Endothelial cell of umbilical vein (primary cell): ENCODE measurements around the gene ENAH. TPM values are rescaled to one million over a fixed set of nuclear protein-coding genes. Genes with fewer than 3 reads are reported as not detected.

Source experiments
- BruUV-seq: library from RNA; stranded (reverse); fragments of 400-500 nt; replicated peaks from 2 replicates; lab custom pipeline; 2021; lab: Mats Ljungman, UMichigan
- CTCF ChIA-PET: fragments of 300-600, 350-600 bp; sonication (Branson Sonifier 250); formaldehyde crosslinking; loops from one replicate; lab custom pipeline; 2021; ENCODE audit warnings: antibody characterized with exemption, inconsistent platforms; lab: Charles Lee
- POLR2A ChIA-PET: fragments of 300-600, 350-600 bp; sonication (Branson Sonifier 250); formaldehyde crosslinking; loops from one replicate; lab custom pipeline; 2021; ENCODE audit warnings: antibody characterized with exemption, inconsistent platforms; lab: Charles Lee
- DNase-seq: peaks from one replicate; pipeline ENCODE4 v3.0.0-alpha.2; 2011; ENCODE audit warnings: low read depth, low spot score
- FAIRE-seq: peaks from 2 replicates; lab custom pipeline; 2011; peaks lifted over from hg19 to GRCh38; lab: Jason Lieb, UNC
- H2AFZ ChIP-seq: 2 replicates; pipeline ENCODE4 v1.6.0; 2012; ENCODE audit warnings: low read depth, low read length, control low read depth, inconsistent platforms
- H3K27ac ChIP-seq: 2 replicates; pipeline ENCODE4 v1.5.1; 2011; ENCODE audit warnings: low read depth, mild to moderate bottlenecking, control low read depth, low read length, moderate library complexity; ENCODE audit not compliant: insufficient read depth
- H3K27me3 ChIP-seq, 2 experiments: 2 replicates each; pipeline versions ENCODE4 v1.6.0 to v1.6.1; 2011; ENCODE audit warnings: low read length in 2 of 2, mixed read lengths in 1 of 2; ENCODE audit not compliant: control insufficient read depth in 2 of 2, insufficient read depth in 2 of 2
- H3K36me3 ChIP-seq, 2 experiments: 2 replicates in 1 of 2; 3 replicates in 1 of 2; pipeline ENCODE4 v1.5.1; 2011; ENCODE audit warnings: low read length in 2 of 2, mild to moderate bottlenecking in 1 of 2, moderate library complexity in 1 of 2; ENCODE audit not compliant: control insufficient read depth in 2 of 2, insufficient read depth in 2 of 2; ENCODE audit errors: extremely low read depth in 1 of 2
- H3K4me1 ChIP-seq: 3 replicates; pipeline ENCODE4 v1.5.1; 2011; ENCODE audit warnings: mild to moderate bottlenecking, low read length; ENCODE audit not compliant: control insufficient read depth, insufficient read depth; ENCODE audit errors: extremely low read depth
- H3K4me2 ChIP-seq: 2 replicates; pipeline ENCODE4 v1.6.1; 2011; ENCODE audit warnings: low read length, control low read depth, mixed read lengths; ENCODE audit not compliant: insufficient read depth
- H3K4me3 ChIP-seq, 3 experiments: fragments of 200-600 bp in 1 of 3; sonication (generic), shearing (Covaris generic) in 1 of 3; replicated peaks in 1 of 3; 2 replicates each; pipeline ENCODE4 v1.5.1; 2011 to 2016; ENCODE audit warnings: control low read depth in 3 of 3, low read length in 3 of 3, mild to moderate bottlenecking in 2 of 3, inconsistent platforms in 1 of 3, low read depth in 1 of 3, moderate library complexity in 1 of 3; ENCODE audit not compliant: insufficient read depth in 1 of 3
- H3K79me2 ChIP-seq: 2 replicates; pipeline ENCODE4 v1.6.0; 2012; ENCODE audit warnings: low read length, inconsistent platforms; ENCODE audit not compliant: control insufficient read depth, insufficient read depth
- H3K9ac ChIP-seq: replicated peaks from 2 replicates; pipeline ENCODE3; 2011; ENCODE audit warnings: low read length, control low read depth; ENCODE audit not compliant: insufficient read depth; ENCODE audit errors: extremely low read depth
- H3K9me1 ChIP-seq: replicated peaks from 3 replicates; pipeline ENCODE4 v1.6.0; 2011; ENCODE audit warnings: mild to moderate bottlenecking, low read length; ENCODE audit not compliant: control insufficient read depth, insufficient read depth; ENCODE audit errors: extremely low read depth
- H3K9me3 ChIP-seq: replicated peaks from 2 replicates; pipeline ENCODE4 v1.5.1; 2012; ENCODE audit warnings: low read length, inconsistent platforms; ENCODE audit not compliant: control insufficient read depth, insufficient read depth
- H4K20me1 ChIP-seq: replicated peaks from 2 replicates; pipeline ENCODE3; 2011; ENCODE audit warnings: mild to moderate bottlenecking, low read length; ENCODE audit not compliant: control insufficient read depth, insufficient read depth; ENCODE audit errors: extremely low read depth
- EZH2 ChIP-seq: IDR thresholded peaks from 2 replicates; pipeline ENCODE4 v1.6.1; 2012; ENCODE audit warnings: borderline replicate concordance, low read depth, mild to moderate bottlenecking, moderate library complexity, low read length, inconsistent platforms; ENCODE audit not compliant: severe bottlenecking
- FOS ChIP-seq: IDR thresholded peaks from 2 replicates; pipeline ENCODE4 v1.6.1; 2011; ENCODE audit warnings: mild to moderate bottlenecking, low read length, moderate library complexity, borderline replicate concordance; ENCODE audit not compliant: insufficient read depth
- GATA2 ChIP-seq: IDR thresholded peaks from 2 replicates; pipeline ENCODE4 v1.7.0; 2011; ENCODE audit warnings: low read depth, mild to moderate bottlenecking, moderate library complexity, mixed read lengths, low read length; ENCODE audit not compliant: insufficient read length, insufficient read depth
- JUN ChIP-seq: IDR thresholded peaks from 2 replicates; pipeline ENCODE4 v1.6.1; 2011; ENCODE audit warnings: borderline replicate concordance, low read depth; ENCODE audit not compliant: insufficient read length, insufficient read depth
- MYC ChIP-seq: IDR thresholded peaks from one replicate; pipeline ENCODE4 v1.6.1; 2011; ENCODE audit warnings: mild to moderate bottlenecking, low read depth, low read length
- POLR2A ChIP-seq: IDR thresholded peaks from 2 replicates; pipeline ENCODE4 v1.6.1; 2012; ENCODE audit warnings: low read depth, mild to moderate bottlenecking, control low read depth, low read length
- POLR2AphosphoS5 ChIP-seq: IDR thresholded peaks from 2 replicates; pipeline ENCODE4 v1.6.1; 2012; ENCODE audit warnings: low read depth, mild to moderate bottlenecking, control low read depth, low read length, moderate library complexity; ENCODE audit not compliant: insufficient read depth
- dilution Hi-C: fragments of 300-500 bp; cut with MboI; formaldehyde crosslinking; loops from one replicate; pipeline ENCODE4 v1.15.0; 2019; ENCODE audit warnings: low sequenced_read_pairs; ENCODE audit not compliant: extremely low pct_ligation_motif_present
- intact Hi-C: fragments of 100-400 bp; cut with micrococcal nuclease; formaldehyde crosslinking; loops from one replicate; pipeline ENCODE4 v1.10.0; 2022
- polyA plus RNA-seq, 4 experiments: library from polyadenylated mRNA; depleted of rRNA in 3 of 4; stranded (reverse) in 3 of 4; unstranded in 1 of 4; fragments of >200 nt; gene quantifications; 2 replicates each; pipeline versions ENCODE4 v1.2.1 to v1.2.3, GENCODE V29; 2011 to 2012; ENCODE audit warnings: missing spikeins in 1 of 4
- total RNA-seq: library from RNA; stranded (reverse); gene quantifications from 2 replicates; pipeline ENCODE4 v1.2.3, GENCODE V29; 2021
- TF ChIP-seq, protein P1 (sequence below): IDR thresholded peaks from 2 replicates; pipeline ENCODE4 v1.6.1; 2011; ENCODE audit not compliant: insufficient read depth, insufficient read length
- TF ChIP-seq, protein P2 (sequence below), 2 donors: IDR thresholded peaks; 1 replicate in 1 of 2; 2 replicates in 1 of 2; pipeline ENCODE4 v1.5.1; 2011; ENCODE audit warnings: low read length in 2 of 2, mild to moderate bottlenecking in 2 of 2, moderate library complexity in 2 of 2, control low read depth in 1 of 2, inconsistent platforms in 1 of 2, low read depth in 1 of 2; ENCODE audit not compliant: insufficient read depth in 1 of 2; ENCODE audit errors: extremely low read depth in 1 of 2

Gene ENAH
- total and polyA plus RNA-seq, 2 donors (not counting 3 experiments of a cell fraction or from before 2014, with no cell fraction given), result 19.9 to 95.6 TPM

DNA sequence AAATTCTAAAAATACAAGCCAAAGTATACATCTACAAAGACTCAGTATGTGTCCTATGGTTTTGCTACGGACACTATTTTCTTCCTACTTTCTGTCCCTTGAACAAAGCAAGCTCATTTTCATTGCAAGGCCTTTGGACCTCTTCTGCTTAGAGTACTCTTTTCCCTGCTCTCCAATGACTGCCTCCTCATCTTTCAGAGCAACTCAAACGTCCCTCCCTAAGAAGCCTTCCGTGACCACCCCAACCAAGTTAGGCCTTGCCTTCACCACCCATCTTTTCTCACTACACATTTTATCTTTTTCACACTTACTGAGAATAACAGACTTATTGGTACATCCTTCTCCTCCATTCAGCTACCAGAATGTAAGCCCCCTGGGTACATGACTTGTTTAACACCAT lies 39.9 kb downstream of the ENAH start:
- dilution Hi-C loops, result no loop called here
- CTCF ChIA-PET, result no interaction called here
- DNase-seq (no peak), FAIRE-seq (no peak)
- no peaks in the 10 kb centered on the region for H3K9me1 ChIP-seq
- H3K36me3 ChIP-seq, result no peaks in the 10 kb centered on the region
- POLR2A ChIA-PET, result no interaction called here
- H3K9ac ChIP-seq, result no peak overlapping the region
- H3K27me3 ChIP-seq, result no peaks in the 10 kb centered on the region
- intact Hi-C loops, result no loop called here
- BruUV-seq, result no TSS peak
- H3K4me3 ChIP-seq, result no peak overlapping the region
- no peaks in the 10 kb centered on the region for H3K4me1 ChIP-seq
- peaks cover 50% of the 10 kb centered on the region for H3K79me2 ChIP-seq
- TF ChIP-seq POLR2A (no peak), EZH2 (no peak), POLR2AphosphoS5 (no peak), FOS (no peak)
- TF ChIP-seq, protein P1, sequence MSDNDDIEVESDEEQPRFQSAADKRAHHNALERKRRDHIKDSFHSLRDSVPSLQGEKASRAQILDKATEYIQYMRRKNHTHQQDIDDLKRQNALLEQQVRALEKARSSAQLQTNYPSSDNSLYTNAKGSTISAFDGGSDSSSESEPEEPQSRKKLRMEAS, result no peak
- H2AFZ ChIP-seq, result no peak overlapping the region
- no peak overlapping the region for H3K27ac ChIP-seq
- H3K4me2 ChIP-seq, result no peak overlapping the region
- H4K20me1 ChIP-seq, result no peaks in the 10 kb centered on the region
- no peaks in the 10 kb centered on the region for H3K9me3 ChIP-seq

DNA sequence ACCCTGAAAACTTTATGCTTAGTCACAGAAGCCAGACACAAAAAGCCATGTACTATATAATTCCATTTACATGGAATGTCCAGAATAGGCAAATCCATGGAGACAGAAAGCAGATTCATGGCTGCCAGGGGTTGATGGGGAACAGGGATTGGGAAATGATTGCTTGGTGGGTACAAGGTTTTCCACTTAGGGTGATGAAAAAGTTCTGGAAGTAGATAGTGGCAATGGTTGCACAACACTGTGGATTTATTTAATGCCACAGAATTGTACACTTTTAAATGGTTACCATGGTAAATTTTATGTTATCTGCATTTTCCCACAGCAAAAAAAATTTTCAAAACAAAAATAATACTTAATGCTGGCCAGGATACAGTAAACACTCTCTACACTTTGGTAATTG lies 40.6 kb downstream of the ENAH start:
- DNase-seq, result no peak
- H3K79me2 ChIP-seq, result peaks cover 49% of the 10 kb centered on the region

More for the DNA sequence above, 40.6 kb downstream of the ENAH start:
- no peaks in the 10 kb centered on the region for H3K36me3 ChIP-seq
- no peaks in the 10 kb centered on the region for H4K20me1 ChIP-seq
- dilution Hi-C loops, result no loop called here
- FAIRE-seq, result no peak
- H3K27me3 ChIP-seq, result no peaks in the 10 kb centered on the region
- intact Hi-C loops, result no loop called here
- H3K27ac ChIP-seq, result no peak overlapping the region
- H2AFZ ChIP-seq, result no peak overlapping the region
- POLR2A ChIA-PET, result no interaction called here
- H3K4me3 ChIP-seq, result no peak overlapping the region
- H3K9me1 ChIP-seq, result no peaks in the 10 kb centered on the region
- TF ChIP-seq POLR2A, result no peak
- no peak for TF ChIP-seq GATA2
- no peak for TF ChIP-seq POLR2AphosphoS5
- TF ChIP-seq, protein P1, result no peak
- TF ChIP-seq, protein P2, sequence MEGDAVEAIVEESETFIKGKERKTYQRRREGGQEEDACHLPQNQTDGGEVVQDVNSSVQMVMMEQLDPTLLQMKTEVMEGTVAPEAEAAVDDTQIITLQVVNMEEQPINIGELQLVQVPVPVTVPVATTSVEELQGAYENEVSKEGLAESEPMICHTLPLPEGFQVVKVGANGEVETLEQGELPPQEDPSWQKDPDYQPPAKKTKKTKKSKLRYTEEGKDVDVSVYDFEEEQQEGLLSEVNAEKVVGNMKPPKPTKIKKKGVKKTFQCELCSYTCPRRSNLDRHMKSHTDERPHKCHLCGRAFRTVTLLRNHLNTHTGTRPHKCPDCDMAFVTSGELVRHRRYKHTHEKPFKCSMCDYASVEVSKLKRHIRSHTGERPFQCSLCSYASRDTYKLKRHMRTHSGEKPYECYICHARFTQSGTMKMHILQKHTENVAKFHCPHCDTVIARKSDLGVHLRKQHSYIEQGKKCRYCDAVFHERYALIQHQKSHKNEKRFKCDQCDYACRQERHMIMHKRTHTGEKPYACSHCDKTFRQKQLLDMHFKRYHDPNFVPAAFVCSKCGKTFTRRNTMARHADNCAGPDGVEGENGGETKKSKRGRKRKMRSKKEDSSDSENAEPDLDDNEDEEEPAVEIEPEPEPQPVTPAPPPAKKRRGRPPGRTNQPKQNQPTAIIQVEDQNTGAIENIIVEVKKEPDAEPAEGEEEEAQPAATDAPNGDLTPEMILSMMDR (IDR thresholded peaks at IDR 0.05; ENCODE audit: extremely low read depth in 1 of 2, insufficient read depth in 1 of 2, low read depth in 1 of 2, low read length in 2 of 2), result no peak
- no peak for TF ChIP-seq EZH2
- TF ChIP-seq JUN, result no peak
- no peak for TF ChIP-seq MYC
- no peak for TF ChIP-seq FOS
- no peaks in the 10 kb centered on the region for H3K4me1 ChIP-seq
- no peak overlapping the region for H3K4me2 ChIP-seq
- BruUV-seq, result no TSS peak
- no peak overlapping the region for H3K9ac ChIP-seq
- H3K9me3 ChIP-seq, result no peaks in the 10 kb centered on the region
- CTCF ChIA-PET, result no interaction called here
